AG04450 (cell line): ENCODE results near the gene ISCU. TPM values are rescaled to one million over a fixed set of nuclear protein-coding genes. Genes with fewer than 3 reads are reported as not detected.
"Not testable (repeated sequence)": the region's sequence is repeated elsewhere in the genome, so short reads cannot be mapped to it uniquely, and the experiment has no call there.

Experiments used
- CTCF ChIA-PET: fragments of 300-600, 350-600 bp; formaldehyde crosslinking; extraction: SDS; loops from one replicate; lab custom pipeline; 2022; ENCODE audit warnings: antibody characterized with exemption, inconsistent platforms; lab: Charles Lee
- POLR2A ChIA-PET: fragments of 350-600 bp; formaldehyde crosslinking; extraction: SDS; loops from one replicate; lab custom pipeline; 2021; ENCODE audit warnings: antibody characterized with exemption, inconsistent platforms; lab: Yijun Ruan, JAX
- DNase-seq: peaks from one replicate; pipeline ENCODE4 v3.0.0-alpha.2; 2011; ENCODE audit warnings: low read depth, low spot score
- H3K27ac ChIP-seq: one replicate; pipeline ENCODE4 v1.5.1; 2012; ENCODE audit warnings: low read depth, low read length, control low read depth
- H3K27me3 ChIP-seq: one replicate; pipeline ENCODE4 v1.6.0; 2012; ENCODE audit warnings: low read length; ENCODE audit not compliant: control insufficient read depth, insufficient read depth
- H3K4me3 ChIP-seq: 2 replicates; pipeline ENCODE4 v1.5.1; 2011; ENCODE audit warnings: mild to moderate bottlenecking, low read depth, low read length, control low read depth
- H3K9me3 ChIP-seq: 2 replicates; pipeline ENCODE4 v1.5.1; 2012; ENCODE audit warnings: low read length; ENCODE audit not compliant: control insufficient read depth, insufficient read depth
- CTCF ChIP-seq: IDR thresholded peaks from 2 replicates; pipeline ENCODE4 v1.5.1; 2011; ENCODE audit warnings: low read depth, low read length, control low read depth, inconsistent platforms
- polyA plus RNA-seq: library from polyadenylated mRNA; depleted of rRNA; stranded (reverse); fragments of >200 nt; gene quantifications from 2 replicates; pipeline ENCODE4 v1.2.3, GENCODE V29; 2011

ISCU gene
- polyA plus RNA-seq, 1 experiment = 184 TPM

GRCh38 chr12:108573317-108573716, 10.9 kb downstream of the ISCU start:
- H3K4me3 ChIP-seq = no peak overlapping the region
- ChIA-PET CTCF (interaction anchor here (0.6 to 15.8 kb wide), 5 partner anchors 9 to 231 kb away, joined by 3 to 508 read pairs (median 6); no protein-coding TSS in a partner anchor), POLR2A (no interaction called here)
- TF ChIP-seq CTCF = no peak
- DNase-seq = no peak
- no peaks in the 10 kb centered on the region for H3K9me3 ChIP-seq
- H3K27me3 ChIP-seq = no peaks in the 10 kb centered on the region
- H3K27ac ChIP-seq = no peak overlapping the region

DNA sequence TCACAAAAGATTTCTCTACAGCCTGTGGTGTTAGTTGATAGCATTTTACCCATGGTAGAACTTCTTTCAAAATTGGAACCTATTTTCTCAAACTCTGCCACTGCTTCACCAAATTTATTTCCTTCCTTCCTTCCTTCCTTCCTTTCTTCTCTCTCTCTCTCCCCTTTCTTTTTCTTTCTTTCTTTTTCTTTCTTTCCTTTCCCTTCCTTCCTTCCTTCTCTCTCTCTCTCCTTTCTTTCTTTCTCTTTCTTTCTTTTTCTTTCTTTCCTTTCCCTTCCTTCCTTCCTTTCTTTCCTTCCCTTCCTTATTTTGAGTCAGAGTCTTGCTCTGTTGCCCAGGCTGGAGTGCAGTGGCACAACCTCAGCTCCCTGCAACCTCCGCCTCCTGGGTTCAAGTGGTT, 11.9 kb downstream of the ISCU start:
- H3K9me3 ChIP-seq, POLR2A ChIA-PET, DNase-seq, H3K4me3 ChIP-seq, H3K27me3 ChIP-seq, H3K27ac ChIP-seq: not testable (repeated sequence)
- CTCF ChIA-PET = interaction anchor here (0.8 to 15.8 kb wide), 3 partner anchors 8 to 230 kb away, joined by 3 to 508 read pairs (median 6); no protein-coding TSS in a partner anchor

DNA sequence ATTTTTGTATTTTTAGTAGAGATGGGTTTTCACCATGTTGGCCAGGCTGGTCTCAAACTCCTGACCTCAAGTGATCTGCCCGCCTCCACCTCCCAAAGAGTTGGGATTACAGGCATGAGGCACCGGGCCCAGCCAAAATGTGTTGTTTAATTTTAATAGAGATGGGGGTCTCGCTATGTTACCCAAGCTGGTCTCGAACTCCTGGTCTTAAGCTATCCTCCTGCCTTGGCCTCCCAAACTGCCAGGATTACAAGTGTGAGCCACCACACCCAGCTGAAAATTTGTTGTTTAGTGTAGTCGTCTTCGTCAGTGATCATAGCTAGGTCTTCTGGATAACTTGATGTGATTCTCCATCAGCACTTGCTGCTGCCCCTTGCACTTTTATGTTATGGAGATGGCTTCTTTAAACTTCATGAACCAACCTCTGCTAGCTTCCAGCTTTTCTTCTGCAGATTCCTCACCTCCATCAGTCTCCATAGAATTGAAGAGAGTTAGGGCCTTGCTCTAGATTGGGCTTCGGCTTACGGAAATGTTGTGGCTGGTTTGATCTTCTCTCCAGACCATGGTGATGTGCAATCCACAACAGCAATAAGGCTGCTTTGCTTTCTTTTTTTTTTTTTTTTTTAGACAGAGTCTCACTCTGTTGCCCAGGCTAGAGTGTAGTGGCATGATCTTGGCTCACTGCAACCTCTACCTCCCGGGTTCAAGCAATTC, 13.0 kb downstream of the ISCU start:
- no peaks in the 10 kb centered on the region for H3K27me3 ChIP-seq
- DNase-seq = no peak

GRCh38 chr12:108576660-108577234, 14.4 kb downstream of the ISCU start:
- no peak for TF ChIP-seq CTCF
- no peak for DNase-seq
- Histone ChIP-seq H3K9me3 (no peaks in the 10 kb centered on the region; the same call in 1 of the 2 replicates), H3K27me3 (no peaks in the 10 kb centered on the region), H3K4me3 (no peak overlapping the region), H3K27ac (no peak overlapping the region)
- CTCF ChIA-PET = interaction anchor here (0.7 to 4.0 kb wide), 4 partner anchors 12 to 374 kb away, joined by 3 to 37 read pairs (median 10); no protein-coding TSS in a partner anchor
- POLR2A ChIA-PET = no interaction called here

More for the DNA sequence above, 13.0 kb downstream of the ISCU start:
- Histone ChIP-seq H3K4me3 (no peak overlapping the region), H3K9me3 (no peaks in the 10 kb centered on the region), H3K27ac (peak overlapping the region; percentile 47)
- ChIA-PET POLR2A (no interaction called here), CTCF (interaction anchor here (2.8 to 4.0 kb wide), 2 partner anchors 11 to 42 kb away, joined by 18 to 37 read pairs; no protein-coding TSS in a partner anchor)
- no peak for TF ChIP-seq CTCF

GRCh38 chr12:108577458-108577857, 15.1 kb downstream of the ISCU start:
- TF ChIP-seq CTCF = no peak
- no peaks in the 10 kb centered on the region; the same call in 1 of the 2 replicates for H3K9me3 ChIP-seq
- H3K27ac ChIP-seq = no peak overlapping the region
- ChIA-PET CTCF (interaction anchor here (0.7 to 4.0 kb wide), 3 partner anchors 13 to 40 kb away, joined by 3 to 37 read pairs (median 18); no protein-coding TSS in a partner anchor), POLR2A (no interaction called here)
- H3K4me3 ChIP-seq = no peak overlapping the region
- no peak for DNase-seq
- H3K27me3 ChIP-seq = peaks cover 2% of the 10 kb centered on the region
